NT2/D1 (cell line): ENCODE results near the gene AHI1.

Experiments used
- YY1 ChIP-seq: IDR thresholded peaks from 2 replicates; pipeline ENCODE4 v1.6.1; 2011; ENCODE audit not compliant: insufficient read length, insufficient read depth
- ZNF274 ChIP-seq: IDR thresholded peaks from 2 replicates; pipeline ENCODE4 v1.6.1; 2011; ENCODE audit warnings: mild to moderate bottlenecking, low read depth, low read length

DNA sequence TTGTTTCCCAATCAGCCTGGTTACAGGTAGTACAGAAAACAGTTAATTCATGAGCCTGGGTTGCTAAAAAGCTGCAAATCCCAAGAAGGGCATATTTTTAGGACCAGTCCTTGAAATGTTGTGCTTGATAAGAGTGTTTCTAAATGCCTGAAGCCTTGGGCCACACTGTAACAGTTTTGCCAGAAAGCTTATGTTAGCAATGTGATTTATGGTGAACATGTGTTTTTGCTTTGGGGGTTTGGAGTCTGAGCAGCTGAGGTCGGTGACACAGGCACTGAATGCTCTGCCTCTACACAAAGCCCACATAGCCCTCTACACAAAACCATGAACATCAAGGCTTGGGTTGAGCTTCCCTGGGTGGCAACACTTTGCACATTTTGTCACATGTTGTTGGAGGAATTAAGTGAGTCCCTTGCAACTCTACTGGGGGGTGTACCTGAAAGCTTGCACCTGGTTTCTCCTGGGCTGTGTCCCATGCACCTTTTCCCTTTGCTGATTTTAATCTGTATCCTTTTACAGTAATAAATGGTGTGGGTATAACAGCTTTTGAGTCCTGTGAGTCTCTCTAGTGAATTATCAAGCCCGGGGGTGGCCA lies 22.2 kb downstream of the AHI1 start:
- TF ChIP-seq YY1 (no peak), ZNF274 (no peak)
